GM12873 (cell line): ENCODE measurements around the gene SLC22A31.

Experiments used
- TF ChIP-seq, protein P1 (sequence below): IDR thresholded peaks from 2 replicates; pipeline ENCODE4 v1.5.1; 2012; ENCODE audit warnings: low read depth, mild to moderate bottlenecking, moderate library complexity, low read length, control low read depth; ENCODE audit not compliant: insufficient read depth; ENCODE audit errors: missing control alignments

Gene SLC22A31

DNA sequence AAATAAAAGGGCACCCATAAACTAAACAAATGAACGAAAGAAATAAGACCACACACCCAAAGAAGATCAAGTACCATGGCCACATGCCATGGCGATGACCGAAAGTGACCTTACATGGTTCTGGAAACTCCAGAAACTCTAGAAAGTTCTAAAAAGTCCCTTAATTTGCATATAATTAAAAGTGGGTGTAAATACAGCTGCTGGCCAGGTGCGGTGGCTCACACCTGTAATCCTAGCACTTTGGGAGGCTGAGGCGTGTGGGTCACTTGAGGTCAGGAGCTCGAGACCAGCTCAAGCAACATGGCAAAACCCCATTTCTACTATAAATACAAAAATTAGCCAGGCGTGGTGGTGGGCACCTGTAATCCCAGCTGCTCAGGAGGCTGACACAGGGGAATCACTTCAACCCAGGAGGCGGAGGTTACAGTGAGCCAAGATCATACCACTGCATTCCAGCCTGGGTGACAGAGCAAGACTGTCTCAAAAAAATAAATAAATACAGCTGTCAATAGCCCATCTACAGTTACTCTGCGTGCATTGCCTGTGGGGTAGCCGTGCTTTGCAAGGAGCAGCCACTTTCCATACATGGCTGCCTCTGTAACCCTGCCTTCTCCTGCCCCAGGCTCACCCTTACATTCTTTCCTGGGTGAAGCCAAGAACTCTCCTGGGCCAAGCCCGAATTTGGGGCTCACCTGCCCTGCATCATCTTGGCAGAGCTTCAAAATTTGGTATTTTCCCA, 10.0 kb upstream of the SLC22A31 start:
- TF ChIP-seq, protein P1, sequence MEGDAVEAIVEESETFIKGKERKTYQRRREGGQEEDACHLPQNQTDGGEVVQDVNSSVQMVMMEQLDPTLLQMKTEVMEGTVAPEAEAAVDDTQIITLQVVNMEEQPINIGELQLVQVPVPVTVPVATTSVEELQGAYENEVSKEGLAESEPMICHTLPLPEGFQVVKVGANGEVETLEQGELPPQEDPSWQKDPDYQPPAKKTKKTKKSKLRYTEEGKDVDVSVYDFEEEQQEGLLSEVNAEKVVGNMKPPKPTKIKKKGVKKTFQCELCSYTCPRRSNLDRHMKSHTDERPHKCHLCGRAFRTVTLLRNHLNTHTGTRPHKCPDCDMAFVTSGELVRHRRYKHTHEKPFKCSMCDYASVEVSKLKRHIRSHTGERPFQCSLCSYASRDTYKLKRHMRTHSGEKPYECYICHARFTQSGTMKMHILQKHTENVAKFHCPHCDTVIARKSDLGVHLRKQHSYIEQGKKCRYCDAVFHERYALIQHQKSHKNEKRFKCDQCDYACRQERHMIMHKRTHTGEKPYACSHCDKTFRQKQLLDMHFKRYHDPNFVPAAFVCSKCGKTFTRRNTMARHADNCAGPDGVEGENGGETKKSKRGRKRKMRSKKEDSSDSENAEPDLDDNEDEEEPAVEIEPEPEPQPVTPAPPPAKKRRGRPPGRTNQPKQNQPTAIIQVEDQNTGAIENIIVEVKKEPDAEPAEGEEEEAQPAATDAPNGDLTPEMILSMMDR, result no peak

DNA sequence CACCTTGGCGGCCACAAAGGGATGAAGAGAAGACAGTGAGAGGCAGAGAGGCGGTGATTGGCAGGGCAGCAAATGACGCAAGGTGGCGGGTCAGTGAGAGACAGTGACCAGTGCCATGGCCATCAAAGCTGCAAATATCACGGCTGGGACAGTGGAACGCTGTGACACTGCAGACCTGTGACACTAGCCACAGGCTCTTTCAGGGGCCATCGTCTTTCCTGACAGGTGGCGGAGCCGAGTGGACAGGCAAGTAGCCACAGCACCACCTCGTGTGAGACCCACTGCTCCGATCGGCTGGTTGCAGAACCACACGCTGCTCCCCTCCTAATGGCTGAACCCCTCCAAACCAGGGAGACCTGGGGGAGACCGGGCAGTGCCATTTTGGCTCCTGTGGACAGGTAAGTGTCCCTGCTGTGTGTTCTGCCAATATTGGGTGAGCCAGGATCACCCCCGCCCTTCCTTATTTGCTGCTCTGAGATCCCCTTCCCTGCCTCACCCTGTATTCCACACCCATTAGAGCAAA, 9.2 kb upstream of the SLC22A31 start:
- TF ChIP-seq, protein P1, result no peak

DNA sequence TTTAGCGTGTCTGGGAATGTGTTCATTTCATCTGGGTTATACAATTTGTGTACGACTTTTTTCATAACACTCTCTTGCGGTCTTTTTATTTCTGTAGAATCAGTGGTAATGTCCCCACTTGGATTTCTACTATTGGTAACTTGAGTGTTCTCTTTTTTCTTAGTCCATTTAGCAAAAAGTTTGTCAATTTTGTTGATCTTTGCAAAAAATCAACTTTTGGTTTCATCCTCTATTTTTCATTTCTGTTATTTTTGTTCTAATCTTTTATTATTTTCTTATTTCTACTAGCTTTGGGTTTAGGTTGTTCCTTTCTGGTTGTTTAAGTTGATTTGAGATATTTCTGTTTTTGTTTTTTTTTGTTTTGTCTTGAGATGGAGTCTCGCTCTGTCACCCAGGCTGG, 7.7 kb upstream of the SLC22A31 start:
- TF ChIP-seq, protein P1, result no peak

DNA sequence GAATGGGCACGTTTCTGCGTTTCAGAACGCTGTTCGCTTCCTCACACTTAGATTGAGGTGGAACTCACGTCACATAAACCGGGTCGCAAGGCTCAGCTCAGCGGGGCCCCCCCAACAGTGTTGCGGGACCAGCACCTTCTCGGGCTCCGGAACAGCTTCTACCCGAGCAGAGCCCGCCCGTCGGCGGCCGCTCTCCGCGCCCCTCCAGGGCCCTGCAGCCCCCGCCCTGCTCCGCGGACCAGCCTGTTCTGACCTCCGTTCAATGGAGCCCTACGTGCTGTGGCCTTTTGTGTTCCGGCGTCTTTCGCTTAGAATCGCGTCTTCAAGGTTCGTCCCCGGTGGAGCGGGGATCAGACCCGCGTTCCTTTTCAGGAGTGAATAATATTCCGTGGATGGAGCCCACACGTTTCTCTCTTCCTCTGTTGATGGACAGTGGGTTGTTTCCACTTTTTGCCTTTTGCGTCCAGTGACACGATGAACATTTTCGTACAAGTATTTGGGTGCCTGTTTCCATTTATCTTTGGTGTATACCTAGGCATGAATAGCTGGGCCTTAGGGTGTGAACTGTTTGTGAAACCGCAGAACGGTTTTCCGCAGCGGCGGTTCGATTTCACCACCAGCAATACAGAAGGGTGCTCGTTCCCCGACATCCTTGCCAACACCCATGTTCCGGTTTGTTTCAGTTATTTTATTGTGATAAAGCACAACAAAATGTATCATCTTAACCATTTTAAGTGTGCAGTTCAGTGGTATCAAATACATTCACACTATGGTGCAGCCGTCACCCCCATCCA, 2.3 kb upstream of the SLC22A31 start:
- TF ChIP-seq, protein P1, result no peak

- TF ChIP-seq, protein P1, result no peak
Observed at GRCh38 chr16:89201439-89202377, 1.4 kb upstream of the SLC22A31 start.

DNA sequence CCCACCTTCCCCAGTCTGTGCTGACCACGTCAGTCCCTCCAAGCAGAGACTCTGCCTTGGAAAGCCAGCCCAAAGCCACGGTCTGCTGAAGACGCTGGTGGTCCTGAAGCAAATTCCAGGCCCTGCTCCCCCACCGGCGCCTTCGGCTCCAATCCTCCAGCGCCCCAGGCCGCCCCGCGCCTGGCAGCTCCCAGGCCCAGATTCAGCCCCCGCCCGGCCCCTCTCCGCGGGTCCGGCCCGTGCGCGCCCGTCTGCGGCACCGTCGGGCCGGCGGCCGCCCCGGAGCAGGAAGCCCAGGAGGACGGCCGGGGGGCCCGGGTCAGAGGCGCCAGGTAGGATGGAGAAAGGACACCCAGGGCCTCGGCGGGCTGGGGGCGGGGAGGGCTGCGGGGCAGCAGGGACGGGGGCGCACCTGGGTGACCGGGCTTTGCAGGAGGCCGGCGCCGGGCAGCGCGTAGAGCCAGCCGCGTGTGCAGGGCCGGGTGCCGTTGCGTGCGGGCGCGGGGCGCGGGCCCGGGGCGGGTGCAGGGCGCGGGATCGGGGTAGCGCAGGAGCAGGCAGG, 594 bp upstream of the SLC22A31 start:
- TF ChIP-seq, protein P1, result no peak
